GM15510 (cell line): ENCODE measurements around the gene GPSM1.

Experiments used
- POLR2A ChIP-seq: IDR thresholded peaks from 3 replicates; pipeline ENCODE4 v1.6.1; 2011; ENCODE audit warnings: borderline replicate concordance; ENCODE audit not compliant: insufficient read length; ENCODE audit errors: extremely low read depth

GPSM1 gene

GRCh38 chr9:136381966-136382513, 54.7 kb downstream of the GPSM1 start:
- no peak for TF ChIP-seq POLR2A

GRCh38 chr9:136383436-136383835, 56.1 kb downstream of the GPSM1 start:
- no peak for TF ChIP-seq POLR2A

DNA sequence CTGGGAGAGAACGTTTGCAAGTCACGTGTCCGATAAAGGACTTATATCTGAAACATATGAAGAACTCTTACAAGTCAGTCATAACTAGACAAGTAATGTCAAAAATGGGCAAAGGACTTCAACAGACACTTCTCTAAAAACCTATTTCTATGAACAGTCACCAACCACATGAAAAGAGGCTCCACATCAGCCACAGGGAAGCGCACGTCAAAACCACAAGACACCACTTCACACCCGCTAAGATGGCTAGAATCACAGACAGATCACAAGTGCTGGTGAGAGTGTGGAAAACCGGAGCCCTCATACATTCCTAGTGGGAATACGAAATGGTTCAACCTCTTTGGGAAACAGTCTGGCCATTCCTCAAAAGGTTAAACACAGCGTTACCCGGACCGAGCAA, 57.7 kb downstream of the GPSM1 start:
- no peak for TF ChIP-seq POLR2A

GRCh38 chr9:136386018-136386417, 58.7 kb downstream of the GPSM1 start:
- TF ChIP-seq POLR2A, result no peak

DNA sequence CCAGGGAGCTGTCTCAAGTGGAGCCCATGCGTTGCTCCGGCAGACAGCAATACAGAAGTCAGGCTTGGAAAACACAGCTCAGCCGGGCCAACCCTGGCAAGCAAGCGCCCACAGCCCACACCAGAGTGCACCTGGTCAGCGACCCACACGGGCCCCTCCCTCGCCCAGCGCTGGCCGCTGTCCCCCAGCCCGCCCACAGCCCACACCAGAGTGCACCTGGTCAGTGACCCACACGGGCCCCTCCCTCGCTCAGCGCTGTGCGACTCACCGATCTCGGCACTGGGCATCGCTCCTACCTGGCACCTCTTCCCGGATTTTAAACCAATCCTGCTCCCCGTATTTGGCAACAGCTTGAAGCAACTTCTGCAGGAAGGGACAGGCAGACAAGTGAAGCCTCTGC, 59.9 kb downstream of the GPSM1 start:
- TF ChIP-seq POLR2A, result no peak

GRCh38 chr9:136389396-136389795, 62.1 kb downstream of the GPSM1 start:
- TF ChIP-seq POLR2A, result no peak

DNA sequence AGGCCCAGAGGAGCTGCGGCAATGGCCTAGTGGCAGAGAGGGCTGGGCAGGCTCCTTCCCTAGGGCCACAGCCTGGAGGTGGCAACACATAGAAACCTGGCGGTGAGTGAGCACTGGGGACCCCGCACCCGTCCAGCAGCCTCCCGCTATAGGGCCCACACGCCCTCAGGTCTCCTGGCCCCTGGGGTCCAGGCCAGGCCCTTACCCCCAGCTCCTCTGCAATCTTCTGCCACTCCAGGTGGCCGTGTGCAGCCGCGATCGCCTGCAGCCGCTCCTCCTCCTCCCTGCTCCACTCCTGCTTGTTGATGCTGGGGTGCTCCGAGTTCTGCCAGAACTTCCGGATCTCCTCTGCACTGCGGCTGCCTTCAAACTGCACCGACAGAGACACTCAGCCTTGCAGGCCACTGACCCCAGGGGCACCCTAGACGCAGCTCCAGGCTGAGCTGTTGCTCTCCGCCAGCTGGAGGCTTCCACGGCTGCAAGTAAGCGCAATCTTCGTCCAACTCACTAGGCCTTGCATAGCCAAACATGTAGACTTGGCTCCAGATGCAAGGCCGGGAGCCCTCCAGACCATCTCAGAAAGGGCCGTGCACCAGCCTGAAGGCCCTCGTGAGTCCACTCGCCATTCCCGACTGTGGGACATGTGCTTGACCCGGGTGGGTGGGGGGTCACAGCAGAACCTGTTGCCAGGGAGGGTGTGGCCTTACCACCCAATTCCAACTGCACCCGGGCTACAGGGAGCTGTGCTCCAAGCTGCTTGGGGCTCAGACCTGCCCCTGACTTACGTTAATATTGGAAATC, 64.6 kb downstream of the GPSM1 start:
- no peak for TF ChIP-seq POLR2A

DNA sequence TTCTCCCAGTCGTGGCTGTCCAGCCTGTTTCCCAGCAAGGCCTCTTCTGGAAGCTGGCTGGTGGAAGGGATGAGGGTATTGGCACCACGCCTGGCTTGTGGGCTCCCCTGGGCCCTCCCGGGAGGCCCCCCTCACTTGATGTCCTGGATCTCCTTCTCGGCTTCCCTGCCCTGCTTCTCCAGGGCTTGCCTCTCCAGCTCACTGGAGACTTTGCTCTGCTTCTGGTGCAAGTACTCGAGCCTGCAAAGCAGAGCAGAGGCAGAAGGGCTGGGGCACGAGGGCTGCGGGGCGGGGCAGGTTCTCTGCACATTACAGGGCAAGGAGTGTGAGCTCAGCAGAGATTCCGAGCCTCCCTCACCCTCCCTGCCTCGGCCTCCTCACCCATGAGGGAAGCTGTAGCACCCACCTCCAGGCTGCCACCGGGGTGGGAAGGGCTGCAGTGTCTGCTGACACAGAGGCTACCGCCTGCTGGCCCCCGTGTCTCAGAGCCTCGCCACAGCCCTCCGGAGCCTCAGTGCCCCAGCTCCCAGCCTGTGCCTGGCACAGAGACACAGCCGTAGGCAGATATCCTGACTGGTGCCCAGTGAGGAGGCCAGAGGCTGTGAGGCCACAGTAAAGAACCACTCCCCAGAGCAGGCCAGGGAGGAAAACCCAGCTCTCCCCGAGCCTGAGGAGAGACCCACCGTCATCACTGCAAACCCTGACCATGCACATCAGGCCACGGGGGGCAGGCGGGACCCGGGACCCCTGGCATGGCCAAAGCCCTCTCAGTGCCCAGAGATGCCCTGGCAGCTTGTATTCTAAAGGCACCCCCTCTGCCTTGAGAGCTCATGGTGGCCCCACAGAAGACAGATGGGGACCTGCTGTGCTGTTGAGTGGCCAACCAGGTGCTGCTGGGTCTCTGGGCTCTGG, 65.5 kb downstream of the GPSM1 start:
- TF ChIP-seq POLR2A, result no peak

DNA sequence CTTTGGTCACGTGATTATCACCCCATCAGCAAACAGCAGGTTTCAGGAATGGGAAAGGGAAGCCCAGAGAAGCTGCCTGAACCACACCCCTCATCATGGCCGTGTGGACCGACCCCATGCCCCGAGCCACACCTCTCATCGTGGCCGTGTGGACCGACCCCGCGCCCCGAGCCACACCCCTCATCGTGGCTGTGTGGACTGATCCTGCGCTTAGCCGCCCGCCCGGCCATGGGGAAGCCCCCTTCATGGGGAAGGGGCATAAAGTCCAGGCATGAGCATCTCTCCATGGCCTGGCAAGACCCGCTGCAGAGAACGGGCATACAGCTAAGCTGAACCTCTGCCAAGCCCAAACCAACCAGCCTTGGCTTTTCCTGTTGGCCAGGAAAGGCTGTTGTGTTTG, 66.2 kb downstream of the GPSM1 start:
- TF ChIP-seq POLR2A, result no peak

DNA sequence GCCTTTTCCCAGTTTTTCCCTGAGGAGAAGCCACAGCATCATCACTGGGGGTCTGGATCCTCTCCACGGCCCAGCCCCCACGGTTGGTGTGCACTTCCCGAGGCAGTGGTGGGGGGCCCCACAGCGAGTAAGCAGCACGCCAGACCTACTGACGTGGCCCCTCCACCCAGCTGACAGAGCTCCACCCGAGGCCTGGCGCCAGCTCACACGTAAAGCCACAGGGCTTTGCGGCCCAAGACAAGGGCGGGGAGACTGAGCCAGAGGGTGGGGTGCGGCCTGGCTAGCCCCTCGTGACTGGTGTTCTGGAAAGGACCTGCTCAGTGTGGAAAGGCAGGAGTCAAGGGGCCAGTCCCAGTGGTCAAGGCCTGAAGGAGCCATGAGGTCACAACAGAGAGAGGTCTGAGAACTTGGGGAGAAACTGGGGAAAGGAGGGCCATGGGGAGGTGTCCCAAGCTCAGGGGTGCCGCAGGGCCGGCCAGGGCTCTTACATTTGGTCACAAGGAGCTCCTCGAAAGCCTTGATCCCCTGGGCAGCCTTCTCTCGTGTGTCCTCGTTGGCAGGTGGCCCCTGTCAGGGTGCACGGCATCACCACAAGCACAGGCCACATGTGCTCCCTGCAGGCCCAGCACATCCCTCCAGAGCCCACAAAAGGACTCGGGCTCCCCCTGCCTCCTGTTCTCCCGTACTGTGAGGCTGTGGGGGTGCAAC, 67.1 kb downstream of the GPSM1 start:
- no peak for TF ChIP-seq POLR2A

GRCh38 chr9:136395020-136395340, 67.6 kb downstream of the GPSM1 start:
- no peak for TF ChIP-seq POLR2A

DNA sequence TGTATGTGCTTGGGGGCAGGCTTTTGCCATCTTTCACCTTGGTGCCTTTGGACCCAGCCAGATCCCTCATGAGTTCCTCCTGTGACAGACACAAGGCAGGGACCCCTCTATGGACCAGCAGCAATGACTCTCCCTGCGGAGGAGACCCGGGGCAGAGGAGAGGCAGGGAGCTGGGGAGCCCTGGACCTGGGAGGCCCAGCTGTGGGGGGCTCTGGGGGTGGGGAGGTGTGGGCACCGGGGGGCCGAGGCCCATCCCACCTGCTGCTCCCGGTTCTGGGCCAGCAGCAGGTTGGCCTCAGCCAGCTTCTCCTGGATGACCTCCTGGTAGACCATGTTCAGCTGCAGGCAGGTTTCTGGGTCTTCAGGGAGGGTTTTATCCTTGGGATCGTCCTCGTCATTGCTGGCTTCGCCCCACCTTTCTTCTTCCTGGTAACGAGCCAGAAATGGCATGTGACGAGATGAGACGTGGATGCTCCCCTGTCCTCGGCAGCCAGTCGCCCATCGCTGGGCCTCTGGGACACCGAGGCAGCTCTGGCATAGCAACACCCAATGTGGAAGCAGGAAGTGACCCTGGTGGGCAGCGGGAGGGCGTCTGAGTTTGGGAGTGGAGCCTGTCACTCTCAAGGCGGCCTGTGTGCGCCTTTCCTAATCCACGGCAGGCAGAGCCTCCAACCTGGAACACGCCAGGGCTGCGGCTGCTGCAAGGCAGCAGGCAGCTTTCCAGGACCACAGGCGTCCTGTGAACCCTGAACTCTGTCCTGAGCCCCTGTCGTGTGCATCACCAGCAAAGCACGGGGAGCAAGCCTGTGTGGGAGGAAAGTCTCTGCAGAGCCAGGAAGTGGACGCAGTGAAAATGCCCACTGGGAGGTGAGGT, 68.2 kb downstream of the GPSM1 start:
- TF ChIP-seq POLR2A, result no peak

GRCh38 chr9:136396219-136396515, 68.8 kb downstream of the GPSM1 start:
- TF ChIP-seq POLR2A, result no peak

GRCh38 chr9:136397643-136398042, 70.3 kb downstream of the GPSM1 start:
- TF ChIP-seq POLR2A, result no peak

GRCh38 chr9:136398286-136398685, 70.9 kb downstream of the GPSM1 start:
- TF ChIP-seq POLR2A, result no peak
